K562 (cell line): ENCODE data around the gene TNFRSF6B. TPM values are rescaled to one million over a fixed set of nuclear protein-coding genes. Genes with fewer than 3 reads are reported as not detected.

Source experiments
- CEBPB ChIP-seq: fragments of 450-650 bp; IDR thresholded peaks from 2 replicates; pipeline ENCODE4 v1.6.1; 2016; ENCODE audit warnings: missing genetic modification characterization, missing compliant biosample characterization
- DIDO1 ChIP-seq: fragments of 450-650 bp; IDR thresholded peaks from 2 replicates; pipeline ENCODE4 v1.6.1; 2016; ENCODE audit warnings: low read depth, missing biosample characterization, missing genetic modification characterization
- DNMT1 ChIP-seq: fragments of 450-650 bp; IDR thresholded peaks from 2 replicates; pipeline ENCODE4 v1.6.1; 2016; ENCODE audit warnings: antibody characterized with exemption, mild to moderate bottlenecking
- FOSL1 ChIP-seq: fragments of 200-800 bp; sonication (Bioruptor generic); conservative IDR thresholded peaks from 2 replicates; pipeline ENCODE4 v1.6.1; 2016; ENCODE audit warnings: missing genetic modification characterization, missing compliant biosample characterization
- HDAC1 ChIP-seq, 2 experiments: fragments of 450-650 bp; IDR thresholded peaks; 2 replicates each; pipeline ENCODE4 v1.6.1; 2016 to 2017; ENCODE audit warnings: inconsistent platforms in 1 of 2, mild to moderate bottlenecking in 1 of 2, moderate library complexity in 1 of 2
- ILF3 ChIP-seq: fragments of 450-650 bp; IDR thresholded peaks from 2 replicates; pipeline ENCODE4 v1.6.1; 2018; ENCODE audit warnings: antibody characterized with exemption, mild to moderate bottlenecking, moderate library complexity, borderline replicate concordance
- KAT8 ChIP-seq: fragments of 450-650 bp; IDR thresholded peaks from 2 replicates; pipeline ENCODE4 v1.6.1; 2016; ENCODE audit warnings: low read depth, mild to moderate bottlenecking
- KDM4B ChIP-seq, 2 experiments: fragments of 450-650 bp in 1 of 2; sonication (generic) in 1 of 2; IDR thresholded peaks; 2 replicates each; pipeline ENCODE4 v1.6.1; 2016 to 2017; ENCODE audit warnings: borderline replicate concordance in 2 of 2, antibody characterized with exemption in 1 of 2, low read depth in 1 of 2, mild to moderate bottlenecking in 1 of 2
- NEUROD1 ChIP-seq: fragments of 150-350 bp; IDR thresholded peaks from 2 replicates; pipeline ENCODE4 v1.6.1; 2014; ENCODE audit warnings: borderline replicate concordance, low read length, low read depth; ENCODE audit not compliant: partially characterized antibody
- NFYB ChIP-seq: IDR thresholded peaks from 2 replicates; pipeline ENCODE4 v1.6.1; 2011; ENCODE audit warnings: mild to moderate bottlenecking, moderate library complexity; ENCODE audit not compliant: insufficient read length; ENCODE audit errors: extremely low read depth
- PHF20 ChIP-seq: fragments of 450-650 bp; IDR thresholded peaks from 2 replicates; pipeline ENCODE4 v1.6.1; 2018; ENCODE audit not compliant: partially characterized antibody
- TCF7L2 ChIP-seq: fragments of 150-350 bp; IDR thresholded peaks from 2 replicates; pipeline ENCODE4 v1.6.1; 2016; ENCODE audit warnings: low read depth, mild to moderate bottlenecking, low read length, moderate library complexity
- TEAD4 ChIP-seq, 2 experiments: sonication (generic) in 1 of 2; formaldehyde crosslinking in 1 of 2; IDR thresholded peaks; 2 replicates each; pipeline versions ENCODE4 v1.6.1 to v1.8.0; 2012 to 2022; ENCODE audit warnings: borderline replicate concordance in 1 of 2, inconsistent platforms in 1 of 2, low read length in 1 of 2, mild to moderate bottlenecking in 1 of 2, missing genetic modification reagents in 1 of 2
- ZNF143 ChIP-seq: sonication (generic); formaldehyde crosslinking; IDR thresholded peaks from 2 replicates; pipeline ENCODE4 v1.9.0; 2022; ENCODE audit warnings: mild to moderate bottlenecking, missing genetic modification reagents
- ZNF764 ChIP-seq: fragments of 250-450 bp; sonication (Bioruptor Pico); IDR thresholded peaks from 2 replicates; pipeline ENCODE4 v1.4.0; 2020; ENCODE audit warnings: low read depth, mild to moderate bottlenecking, moderate library complexity
- polyA plus RNA-seq, 8 experiments: library from polyadenylated mRNA; depleted of rRNA in 4 of 8; stranded (reverse) in 5 of 8; unstranded in 3 of 8; fragments of >200 nt; fragmentation: Nextera tagmentation in 2 of 8; fragmentation: Illumina TruSeq in 1 of 8; extraction: Ambion mirVana in 2 of 8; extraction: Trizol in 1 of 8; gene quantifications; 2 replicates each; pipeline versions ENCODE4 v1.2.1 to v1.2.3, GENCODE V29; 2011 to 2014; ENCODE audit warnings: inconsistent platforms in 1 of 8, missing spikeins in 1 of 8
- total RNA-seq, 7 experiments: library from RNA; depleted of rRNA in 6 of 7; stranded (reverse); fragments of >200 nt in 6 of 7; fragmentation: Illumina TruSeq in 2 of 7; extraction: Trizol in 2 of 7; gene quantifications; 2 replicates each; pipeline versions ENCODE4 v1.2.1 to v1.2.3, GENCODE V29; 2011 to 2021; ENCODE audit warnings: low replicate concordance in 1 of 7
- TF ChIP-seq, protein P1 (sequence below): fragments of 250-450 bp; sonication (Bioruptor Pico); IDR thresholded peaks from 2 replicates; pipeline ENCODE4 v1.4.0; 2020
- TF ChIP-seq, protein P2 (sequence below): fragments of 250-450 bp; sonication (Bioruptor Pico); IDR thresholded peaks from 2 replicates; pipeline ENCODE4 v1.5.0; 2021
- TF ChIP-seq, protein P3 (sequence below): sonication (generic); formaldehyde crosslinking; IDR thresholded peaks from 2 replicates; pipeline ENCODE4 v1.8.0; 2022; ENCODE audit warnings: mild to moderate bottlenecking, missing genetic modification reagents, borderline replicate concordance
- TF ChIP-seq, protein P4 (sequence below): fragments of 450-650 bp; formaldehyde crosslinking; IDR thresholded peaks from 2 replicates; pipeline ENCODE4 v1.4.0; 2020; ENCODE audit warnings: mild to moderate bottlenecking

Gene TNFRSF6B
- total and polyA plus RNA-seq, 9 of the 15 experiments (the other 6 are each of a cell fraction or from before 2014, with no cell fraction given): 0.10 to 3.5 (median 0.32) TPM; not detected in 6

DNA sequence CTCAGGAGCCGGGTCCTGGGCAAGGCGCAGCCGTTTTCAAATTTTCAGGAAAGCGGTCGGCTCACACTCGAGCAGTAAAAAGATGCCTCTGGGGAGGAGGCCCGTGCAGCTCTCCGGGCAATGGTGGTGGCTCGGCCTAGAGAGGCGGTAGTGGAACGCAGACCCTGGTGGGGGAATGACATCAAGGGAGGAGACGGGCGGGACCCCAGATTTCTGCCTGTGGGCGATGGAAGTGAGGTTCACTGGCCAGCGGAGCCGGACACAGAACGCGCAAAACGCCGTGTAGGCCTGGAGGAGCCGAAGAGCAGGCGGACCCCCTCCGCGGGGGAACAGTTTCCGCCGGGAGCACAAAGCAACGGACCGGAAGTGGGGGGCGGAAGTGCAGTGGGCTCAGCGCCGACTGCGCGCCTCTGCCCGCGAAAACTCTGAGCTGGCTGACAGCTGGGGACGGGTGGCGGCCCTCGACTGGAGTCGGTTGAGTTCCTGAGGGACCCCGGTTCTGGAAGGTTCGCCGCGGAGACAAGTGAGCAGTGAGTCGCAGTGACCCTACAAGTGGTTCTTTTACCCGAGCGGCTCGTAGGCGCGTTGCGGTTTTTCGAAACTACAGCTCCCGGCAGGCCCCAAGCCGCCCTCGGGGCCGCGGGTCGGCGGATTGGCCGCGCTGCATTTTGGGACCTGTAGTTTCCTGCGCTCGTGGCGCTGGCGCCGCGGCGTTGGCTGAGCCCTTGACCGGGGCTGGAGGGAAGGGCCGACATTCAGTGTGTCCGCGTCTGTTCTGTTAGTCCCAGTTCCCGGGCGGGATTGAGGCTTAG, 38.3 kb upstream of the TNFRSF6B start, which contains the start of gene RTEL1 (continued):
- TF ChIP-seq, protein P1, sequence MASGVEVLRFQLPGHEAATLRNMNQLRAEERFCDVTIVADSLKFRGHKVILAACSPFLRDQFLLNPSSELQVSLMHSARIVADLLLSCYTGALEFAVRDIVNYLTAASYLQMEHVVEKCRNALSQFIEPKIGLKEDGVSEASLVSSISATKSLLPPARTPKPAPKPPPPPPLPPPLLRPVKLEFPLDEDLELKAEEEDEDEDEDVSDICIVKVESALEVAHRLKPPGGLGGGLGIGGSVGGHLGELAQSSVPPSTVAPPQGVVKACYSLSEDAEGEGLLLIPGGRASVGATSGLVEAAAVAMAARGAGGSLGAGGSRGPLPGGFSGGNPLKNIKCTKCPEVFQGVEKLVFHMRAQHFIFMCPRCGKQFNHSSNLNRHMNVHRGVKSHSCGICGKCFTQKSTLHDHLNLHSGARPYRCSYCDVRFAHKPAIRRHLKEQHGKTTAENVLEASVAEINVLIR: 0 out of 2 replicates have a peak, but pooled peaks have one; percentile 4
- TF ChIP-seq NFYB: no peak
- TF ChIP-seq HDAC1 (IDR thresholded peaks at IDR 0.05): peak in 1 of 2 experiments; percentile 96; a peak in 2 of 4 replicates
- TF ChIP-seq, protein P2, sequence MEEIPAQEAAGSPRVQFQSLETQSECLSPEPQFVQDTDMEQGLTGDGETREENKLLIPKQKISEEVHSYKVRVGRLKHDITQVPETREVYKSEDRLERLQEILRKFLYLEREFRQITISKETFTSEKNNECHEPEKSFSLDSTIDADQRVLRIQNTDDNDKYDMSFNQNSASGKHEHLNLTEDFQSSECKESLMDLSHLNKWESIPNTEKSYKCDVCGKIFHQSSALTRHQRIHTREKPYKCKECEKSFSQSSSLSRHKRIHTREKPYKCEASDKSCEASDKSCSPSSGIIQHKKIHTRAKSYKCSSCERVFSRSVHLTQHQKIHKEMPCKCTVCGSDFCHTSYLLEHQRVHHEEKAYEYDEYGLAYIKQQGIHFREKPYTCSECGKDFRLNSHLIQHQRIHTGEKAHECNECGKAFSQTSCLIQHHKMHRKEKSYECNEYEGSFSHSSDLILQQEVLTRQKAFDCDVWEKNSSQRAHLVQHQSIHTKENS: no peak
- TF ChIP-seq, protein P3, sequence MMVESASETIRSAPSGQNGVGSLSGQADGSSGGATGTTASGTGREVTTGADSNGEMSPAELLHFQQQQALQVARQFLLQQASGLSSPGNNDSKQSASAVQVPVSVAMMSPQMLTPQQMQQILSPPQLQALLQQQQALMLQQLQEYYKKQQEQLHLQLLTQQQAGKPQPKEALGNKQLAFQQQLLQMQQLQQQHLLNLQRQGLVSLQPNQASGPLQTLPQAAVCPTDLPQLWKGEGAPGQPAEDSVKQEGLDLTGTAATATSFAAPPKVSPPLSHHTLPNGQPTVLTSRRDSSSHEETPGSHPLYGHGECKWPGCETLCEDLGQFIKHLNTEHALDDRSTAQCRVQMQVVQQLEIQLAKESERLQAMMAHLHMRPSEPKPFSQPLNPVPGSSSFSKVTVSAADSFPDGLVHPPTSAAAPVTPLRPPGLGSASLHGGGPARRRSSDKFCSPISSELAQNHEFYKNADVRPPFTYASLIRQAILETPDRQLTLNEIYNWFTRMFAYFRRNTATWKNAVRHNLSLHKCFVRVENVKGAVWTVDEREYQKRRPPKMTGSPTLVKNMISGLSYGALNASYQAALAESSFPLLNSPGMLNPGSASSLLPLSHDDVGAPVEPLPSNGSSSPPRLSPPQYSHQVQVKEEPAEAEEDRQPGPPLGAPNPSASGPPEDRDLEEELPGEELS: peak; percentile 27; the same call in 1 of the 2 replicates
- peak; percentile 96 for TF ChIP-seq DIDO1 (tag)
- TF ChIP-seq NEUROD1: peak; percentile 66
- no peak for TF ChIP-seq DNMT1
- 0 out of 2 replicates have a peak, but pooled peaks have one; percentile 6 for TF ChIP-seq ZNF764 (CRISPR knock-in tag)
- TF ChIP-seq FOSL1: peak; percentile 40; the same call in 1 of the 2 replicates
- TF ChIP-seq TCF7L2: 0 out of 2 replicates have a peak, but pooled peaks have one; percentile 5
- TF ChIP-seq KDM4B (IDR thresholded peaks at IDR 0.05; ENCODE audit: borderline replicate concordance in 2 of 2, low read depth in 1 of 2): peak in 1 of 2 experiments; percentile 98; a peak in 2 of 4 replicates
- TF ChIP-seq, protein P4, sequence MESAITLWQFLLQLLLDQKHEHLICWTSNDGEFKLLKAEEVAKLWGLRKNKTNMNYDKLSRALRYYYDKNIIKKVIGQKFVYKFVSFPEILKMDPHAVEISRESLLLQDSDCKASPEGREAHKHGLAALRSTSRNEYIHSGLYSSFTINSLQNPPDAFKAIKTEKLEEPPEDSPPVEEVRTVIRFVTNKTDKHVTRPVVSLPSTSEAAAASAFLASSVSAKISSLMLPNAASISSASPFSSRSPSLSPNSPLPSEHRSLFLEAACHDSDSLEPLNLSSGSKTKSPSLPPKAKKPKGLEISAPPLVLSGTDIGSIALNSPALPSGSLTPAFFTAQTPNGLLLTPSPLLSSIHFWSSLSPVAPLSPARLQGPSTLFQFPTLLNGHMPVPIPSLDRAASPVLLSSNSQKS: no peak
- TF ChIP-seq ILF3: no peak
- TF ChIP-seq PHF20: peak; percentile 93
- no peak for TF ChIP-seq TEAD4 (IDR thresholded peaks at IDR 0.05; ENCODE audit: low read length)
- TF ChIP-seq TEAD4 (CRISPR knock-in tag; IDR thresholded peaks at IDR 0.05; ENCODE audit: borderline replicate concordance): 0 out of 2 replicates have a peak, but pooled peaks have one; percentile 34
- TF ChIP-seq CEBPB: no peak
- no peak for TF ChIP-seq KAT8
- TF ChIP-seq ZNF143 (CRISPR knock-in tag): peak; percentile 98
